Gastroesophageal sphincter (tissue), 4 donors: ENCODE data around the gene ABCG4. TPM values are rescaled to one million over a fixed set of nuclear protein-coding genes. Genes with fewer than 3 reads are reported as not detected.

Source experiments
- ATAC-seq: fragments of 150-250 bp; one replicate; pipeline ENCODE4 v1.9.1; 2016; ENCODE audit warnings: mild to moderate bottlenecking, moderate library complexity
- H3K27ac ChIP-seq, 4 donors: fragments of 200-600 bp; sonication (generic) in 3 of 4; 1 replicate in 3 of 4; 2 replicates in 1 of 4; pipeline ENCODE4 v1.5.1; 2016 to 2019
- H3K27me3 ChIP-seq: fragments of 200-600 bp; sonication (generic); one replicate; pipeline ENCODE4 v1.5.1; 2019
- H3K36me3 ChIP-seq, 2 donors: fragments of 200-600 bp; sonication (generic); one replicate each; pipeline ENCODE4 v1.5.1; 2019; ENCODE audit warnings: control low read depth in 1 of 2
- H3K4me1 ChIP-seq, 3 donors: fragments of 200-600 bp; sonication (generic); 1 replicate in 2 of 3; 2 replicates in 1 of 3; pipeline ENCODE4 v1.5.1; 2016 to 2019; ENCODE audit warnings: control low read depth in 2 of 3
- H3K4me3 ChIP-seq, 2 donors: fragments of 200-600 bp; sonication (generic); one replicate each; pipeline ENCODE4 v1.5.1; 2019; ENCODE audit warnings: mild to moderate bottlenecking in 1 of 2, moderate library complexity in 1 of 2
- H3K9me3 ChIP-seq, 3 donors: fragments of 200-600 bp; sonication (generic); one replicate each; pipeline ENCODE4 v1.5.1; 2017 to 2019; ENCODE audit warnings: control low read depth in 2 of 3
- EP300 ChIP-seq: sonication (generic); formaldehyde crosslinking; IDR thresholded peaks from one replicate; pipeline ENCODE4 v1.6.1; 2017; ENCODE audit warnings: antibody characterized with exemption, mild to moderate bottlenecking
- POLR2A ChIP-seq, 2 donors: fragments of 450-650 bp; IDR thresholded peaks; one replicate each; pipeline ENCODE4 v1.6.1; 2017; ENCODE audit warnings: antibody characterized with exemption in 2 of 2, mild to moderate bottlenecking in 2 of 2, moderate library complexity in 1 of 2
- POLR2AphosphoS5 ChIP-seq: sonication (generic); formaldehyde crosslinking; IDR thresholded peaks from one replicate; pipeline ENCODE4 v1.6.1; 2017; ENCODE audit warnings: antibody characterized with exemption
- whole genome bisulfite sequencing, 2 donors: methylation state at CpG; one replicate each; pipeline ENCODE4 v1.1.5; 2018; ENCODE audit warnings: low coverage in 1 of 2; 5-methylcytosine and 5-hydroxymethylcytosine counted together
- total RNA-seq, 4 donors: library from RNA; depleted of rRNA; stranded (reverse); fragments of >200 nt; gene quantifications; one replicate each; pipeline ENCODE4 v1.1.0, GENCODE V29; 2016
- TF ChIP-seq, protein P1 (sequence below), 4 experiments: fragments of 200-600 bp in 2 of 4; fragments of 450-650 bp in 2 of 4; sonication (generic) in 1 of 4; IDR thresholded peaks; one replicate each; pipeline ENCODE4 v1.5.1; 2017 to 2019; ENCODE audit warnings: antibody characterized with exemption in 4 of 4, mild to moderate bottlenecking in 2 of 4, moderate library complexity in 2 of 4

Gene ABCG4
- total RNA-seq, 4 donors from 2014 or later, result 0.20 to 1.1 (median 0.40) TPM; not detected in 1

DNA sequence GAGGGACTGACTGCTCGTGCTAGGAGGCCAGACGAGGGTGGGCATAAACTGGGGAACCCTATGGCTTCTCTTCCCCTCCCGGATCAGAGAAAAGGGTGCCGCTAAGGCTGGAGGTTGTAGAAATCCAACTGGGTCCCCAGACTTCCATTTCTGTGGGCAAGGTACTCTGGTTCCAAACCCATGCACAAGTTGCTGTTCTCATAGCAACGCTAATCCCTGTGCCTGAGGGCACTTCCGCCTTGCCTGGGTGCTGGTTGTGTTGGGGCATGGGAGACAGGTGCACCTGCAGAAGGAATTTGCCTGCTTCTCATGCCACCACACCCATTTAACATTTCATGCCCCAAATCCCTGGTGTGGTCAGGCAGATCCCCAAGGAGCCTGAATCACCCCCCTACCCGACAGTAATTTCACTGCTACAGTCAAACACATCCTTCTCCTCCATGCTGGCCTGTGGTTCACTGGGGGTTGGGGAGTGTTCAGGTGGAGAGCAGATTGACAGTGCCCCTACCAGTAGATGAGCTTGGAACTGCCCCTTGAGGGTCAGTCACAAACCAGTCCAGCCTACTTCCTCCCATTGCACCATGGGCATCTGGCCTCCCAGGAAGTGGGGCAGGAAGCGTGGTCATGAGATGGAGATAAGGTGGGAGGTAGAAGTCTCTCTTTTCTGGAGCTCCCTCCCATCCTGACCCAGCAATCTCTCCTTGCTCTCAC is 40.6 kb upstream of the ABCG4 start:
- 0% methylated on average over 2 of the region's 8 CpGs; no CpG with 5 or more reads in 1 of the 2 donors for WGBS, 2 donors
- Histone ChIP-seq H3K4me3 (peak overlapping the region; percentile 92 to 100), H3K9me3 (no peaks in the 10 kb centered on the region), H3K27me3 (no peaks in the 10 kb centered on the region), H3K4me1 (peaks cover 0 to 48% (median 13%) of the 10 kb centered on the region in 3 donors), H3K36me3 (peaks cover 0 to 29% of the 10 kb centered on the region in 2 donors), H3K27ac (peak overlapping the region in 3 of 4 donors; percentile 84 to 86 (median 86))
- no peak for ATAC-seq
- TF ChIP-seq EP300, result no peak
- TF ChIP-seq POLR2A (IDR thresholded peaks at IDR 0.05), result no peak

DNA sequence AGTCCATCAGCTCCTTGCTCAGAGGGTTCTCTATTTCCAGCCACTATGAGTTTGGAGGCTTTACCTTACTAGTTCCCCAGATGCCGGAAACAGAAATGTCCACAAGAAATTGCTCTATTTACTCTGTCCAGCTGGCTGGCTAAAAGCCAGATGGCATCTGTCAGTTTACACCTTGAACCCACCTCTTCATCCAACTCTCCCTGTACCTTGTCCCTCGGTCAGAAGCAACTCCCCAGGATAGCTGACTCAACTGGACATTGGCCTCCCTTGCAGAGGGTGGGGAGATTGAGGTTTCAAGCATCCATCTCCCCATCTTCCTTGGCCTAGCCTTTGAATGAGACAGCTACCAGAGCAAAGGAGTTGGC is 40.0 kb upstream of the ABCG4 start:
- H3K4me3 ChIP-seq, result peak overlapping the region in 1 of 2 donors; percentile 100
- WGBS, 2 donors, result 80% methylated on average over 2 of the region's 2 CpGs; no CpG with 5 or more reads in 1 of the 2 donors
- no peaks in the 10 kb centered on the region for H3K9me3 ChIP-seq
- peaks cover 0 to 42% (median 12%) of the 10 kb centered on the region in 3 donors for H3K4me1 ChIP-seq
- ATAC-seq, result no peak
- no peaks in the 10 kb centered on the region for H3K27me3 ChIP-seq
- no peak for TF ChIP-seq POLR2AphosphoS5
- TF ChIP-seq POLR2A (IDR thresholded peaks at IDR 0.05), result no peak
- TF ChIP-seq, protein P1, sequence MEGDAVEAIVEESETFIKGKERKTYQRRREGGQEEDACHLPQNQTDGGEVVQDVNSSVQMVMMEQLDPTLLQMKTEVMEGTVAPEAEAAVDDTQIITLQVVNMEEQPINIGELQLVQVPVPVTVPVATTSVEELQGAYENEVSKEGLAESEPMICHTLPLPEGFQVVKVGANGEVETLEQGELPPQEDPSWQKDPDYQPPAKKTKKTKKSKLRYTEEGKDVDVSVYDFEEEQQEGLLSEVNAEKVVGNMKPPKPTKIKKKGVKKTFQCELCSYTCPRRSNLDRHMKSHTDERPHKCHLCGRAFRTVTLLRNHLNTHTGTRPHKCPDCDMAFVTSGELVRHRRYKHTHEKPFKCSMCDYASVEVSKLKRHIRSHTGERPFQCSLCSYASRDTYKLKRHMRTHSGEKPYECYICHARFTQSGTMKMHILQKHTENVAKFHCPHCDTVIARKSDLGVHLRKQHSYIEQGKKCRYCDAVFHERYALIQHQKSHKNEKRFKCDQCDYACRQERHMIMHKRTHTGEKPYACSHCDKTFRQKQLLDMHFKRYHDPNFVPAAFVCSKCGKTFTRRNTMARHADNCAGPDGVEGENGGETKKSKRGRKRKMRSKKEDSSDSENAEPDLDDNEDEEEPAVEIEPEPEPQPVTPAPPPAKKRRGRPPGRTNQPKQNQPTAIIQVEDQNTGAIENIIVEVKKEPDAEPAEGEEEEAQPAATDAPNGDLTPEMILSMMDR (IDR thresholded peaks at IDR 0.05), result no peak
- no peak for TF ChIP-seq EP300
- peaks cover 0 to 35% of the 10 kb centered on the region in 2 donors for H3K36me3 ChIP-seq
- H3K27ac ChIP-seq, result peak overlapping the region in 2 of 4 donors; percentile 84 to 86

DNA sequence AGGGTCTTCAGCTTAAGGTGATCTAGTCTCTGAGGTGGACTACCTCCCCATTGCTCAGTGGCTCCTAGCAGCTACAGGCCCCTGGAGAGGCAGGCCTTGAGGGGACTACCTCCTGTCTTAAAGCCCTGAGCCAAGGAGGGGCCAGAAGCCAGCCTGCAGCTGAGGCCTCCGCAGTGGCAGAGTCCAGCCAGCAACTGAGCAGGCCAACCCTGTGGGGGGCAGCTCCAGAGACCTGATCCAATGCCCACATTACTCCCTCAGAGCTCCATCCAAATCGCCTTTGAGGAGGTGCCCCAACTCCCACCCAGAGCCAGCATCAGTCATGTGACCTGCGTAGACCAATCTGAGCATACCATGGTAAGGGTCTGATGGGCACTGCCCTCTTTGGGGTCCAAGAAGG is 39.0 kb upstream of the ABCG4 start:
- H3K36me3 ChIP-seq, result peaks cover 0 to 45% of the 10 kb centered on the region in 2 donors
- no peak overlapping the region for H3K4me3 ChIP-seq
- ATAC-seq, result no peak
- TF ChIP-seq POLR2AphosphoS5, result no peak
- TF ChIP-seq EP300, result no peak
- TF ChIP-seq POLR2A (IDR thresholded peaks at IDR 0.05), result no peak
- TF ChIP-seq, protein P1 (IDR thresholded peaks at IDR 0.05), result no peak
- H3K27ac ChIP-seq, result no peak overlapping the region
- no CpG with 5 or more reads among the region's 3 CpGs for WGBS, 2 donors
- H3K27me3 ChIP-seq, result no peaks in the 10 kb centered on the region
- no peaks in the 10 kb centered on the region for H3K9me3 ChIP-seq
- H3K4me1 ChIP-seq, result peaks cover 0 to 40% (median 12%) of the 10 kb centered on the region in 3 donors

DNA sequence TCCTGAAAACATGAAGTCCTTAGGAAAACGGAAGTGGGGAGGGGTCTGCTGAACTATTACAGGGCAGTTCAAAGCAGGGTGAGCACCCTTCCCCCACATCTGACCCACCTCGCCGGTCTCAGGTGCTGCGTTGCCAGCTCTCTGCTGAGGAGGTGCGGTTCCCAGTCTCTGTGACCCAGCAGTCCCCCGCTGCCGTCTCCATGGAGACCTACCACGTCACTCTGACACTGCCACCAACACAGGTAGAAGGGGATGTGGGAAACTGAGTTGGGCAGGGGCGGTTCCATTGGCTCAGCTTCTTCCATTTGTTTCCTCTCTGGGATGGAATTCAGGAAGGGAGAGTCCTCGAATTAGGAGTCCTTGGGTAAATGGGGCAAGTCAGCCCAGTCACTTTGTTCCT is 38.4 kb upstream of the ABCG4 start:
- H3K36me3 ChIP-seq, result peaks cover 0 to 51% of the 10 kb centered on the region in 2 donors
- H3K27me3 ChIP-seq, result no peaks in the 10 kb centered on the region
- H3K4me3 ChIP-seq, result no peak overlapping the region
- TF ChIP-seq POLR2AphosphoS5, result no peak
- no peak for TF ChIP-seq EP300
- no peak for TF ChIP-seq POLR2A (IDR thresholded peaks at IDR 0.05)
- TF ChIP-seq, protein P1 (IDR thresholded peaks at IDR 0.05), result no peak
- 80 to 83% methylated on average over 1 of the region's 10 CpGs for WGBS, 2 donors
- ATAC-seq, result no peak
- H3K4me1 ChIP-seq, result peaks cover 0 to 40% (median 12%) of the 10 kb centered on the region in 3 donors
- H3K9me3 ChIP-seq, result no peaks in the 10 kb centered on the region
- H3K27ac ChIP-seq, result no peak overlapping the region

DNA sequence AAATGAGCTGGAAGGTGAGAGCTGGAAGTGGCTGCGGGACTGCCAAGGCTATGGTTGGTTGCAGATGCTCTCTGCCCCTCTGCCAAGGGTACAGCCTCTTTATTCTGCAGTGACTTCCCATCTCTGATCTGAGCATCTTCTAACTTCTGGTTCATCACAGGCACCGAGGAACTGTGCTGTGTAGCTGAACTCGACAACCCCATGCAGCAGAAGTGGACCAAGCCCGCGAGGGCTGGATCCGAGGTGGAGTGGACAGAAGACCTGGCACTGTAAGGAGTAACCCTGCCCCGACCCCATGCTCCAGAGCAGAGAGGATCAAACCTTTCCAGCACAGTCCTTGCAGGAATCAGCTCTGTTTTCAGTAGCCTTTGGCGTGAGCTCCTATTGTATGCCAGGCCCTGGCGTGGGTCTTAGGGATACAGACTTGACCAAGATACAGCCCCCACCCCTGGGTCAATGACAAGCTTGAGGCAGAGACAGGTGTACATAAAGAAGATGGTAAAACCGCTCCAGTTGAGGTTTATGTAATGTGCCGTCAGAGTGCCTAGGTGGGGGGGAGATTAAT is 37.4 kb upstream of the ABCG4 start:
- TF ChIP-seq POLR2A (IDR thresholded peaks at IDR 0.05), result no peak
- no peak for TF ChIP-seq EP300
- TF ChIP-seq, protein P1 (IDR thresholded peaks at IDR 0.05), result no peak
- no peak for TF ChIP-seq POLR2AphosphoS5
- no peaks in the 10 kb centered on the region for H3K27me3 ChIP-seq
- WGBS, 2 donors, result 80 to 88% methylated on average over 2 to 8 of the region's 11 CpGs
- ATAC-seq, result no peak
- peaks cover 0 to 61% of the 10 kb centered on the region in 2 donors for H3K36me3 ChIP-seq
- H3K9me3 ChIP-seq, result no peaks in the 10 kb centered on the region
- peaks cover 0 to 32% (median 10%) of the 10 kb centered on the region in 3 donors for H3K4me1 ChIP-seq
- H3K4me3 ChIP-seq, result no peak overlapping the region
- H3K27ac ChIP-seq, result no peak overlapping the region
